ENCODE measurements around the gene MARVELD2. TPM values are rescaled to one million over a fixed set of nuclear protein-coding genes. Genes with fewer than 3 reads are reported as not detected.
"Not testable (repeated sequence)": the region's sequence is repeated elsewhere in the genome, so short reads cannot be mapped to it uniquely, and the experiment has no call there.

MARVELD2 gene
- total and polyA plus RNA-seq, 9 of the 15 experiments (the other 6 are each of a cell fraction or from before 2014, with no cell fraction given), result 0.03 to 0.29 (median 0.06) TPM; not detected in 3

DNA sequence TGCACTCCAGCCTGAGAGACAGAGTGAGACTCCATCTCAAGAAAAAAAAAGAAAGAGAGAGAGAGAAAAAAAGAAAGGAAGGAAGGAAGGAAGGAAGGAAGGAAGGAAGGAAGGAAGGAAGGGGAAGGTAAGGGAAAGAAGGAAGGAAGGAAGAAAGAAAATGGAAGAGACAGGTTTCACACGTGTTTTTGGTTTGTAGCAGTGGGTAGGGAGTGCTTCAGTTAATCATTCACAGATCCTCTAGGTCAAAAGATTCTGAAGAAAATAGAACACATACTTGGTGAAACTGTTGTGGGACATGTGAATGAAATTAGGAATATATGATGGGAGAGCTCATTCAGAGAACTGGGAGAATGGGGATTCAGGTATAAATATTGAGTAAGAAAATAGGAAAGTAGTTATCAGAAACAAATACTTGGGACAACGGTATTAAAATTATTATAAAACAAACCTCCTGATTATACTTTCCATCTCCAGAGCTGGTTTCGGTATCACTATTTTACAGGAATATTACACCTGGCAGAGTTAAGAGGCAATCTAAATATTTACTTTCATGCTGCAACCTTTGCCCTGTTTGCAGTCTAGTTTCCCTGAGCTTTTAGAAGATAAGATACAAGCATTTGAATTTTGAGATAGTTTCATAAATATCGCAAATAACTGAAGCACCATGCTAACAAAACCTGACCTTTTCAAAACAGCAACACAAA, 37.2 kb downstream of the MARVELD2 start:
- H3K79me2 ChIP-seq (ENCODE audit: control insufficient read depth, insufficient read depth, low read length), result no peaks in the 10 kb centered on the region
- 0 out of 5 replicates have a peak, but pooled peaks cover 0 to 5% of the 10 kb centered on the region in 2 experiments for H3K27me3 ChIP-seq (ENCODE audit: control insufficient read depth in 2 of 2, insufficient read depth in 2 of 2, low read length in 2 of 2)
- no peak overlapping the region for H3K4me2 ChIP-seq (ENCODE audit: insufficient read depth, low read length)
- POLR2A ChIA-PET, result interaction anchor here (1.8 kb wide), 1 partner anchor 9 kb away, joined by 4 read pairs; no protein-coding TSS in a partner anchor
- BruUV-seq (replicated peaks), result no TSS peak
- H2AFZ ChIP-seq (ENCODE audit: low read depth, low read length), result no peak overlapping the region
- TF ChIP-seq, protein P1, sequence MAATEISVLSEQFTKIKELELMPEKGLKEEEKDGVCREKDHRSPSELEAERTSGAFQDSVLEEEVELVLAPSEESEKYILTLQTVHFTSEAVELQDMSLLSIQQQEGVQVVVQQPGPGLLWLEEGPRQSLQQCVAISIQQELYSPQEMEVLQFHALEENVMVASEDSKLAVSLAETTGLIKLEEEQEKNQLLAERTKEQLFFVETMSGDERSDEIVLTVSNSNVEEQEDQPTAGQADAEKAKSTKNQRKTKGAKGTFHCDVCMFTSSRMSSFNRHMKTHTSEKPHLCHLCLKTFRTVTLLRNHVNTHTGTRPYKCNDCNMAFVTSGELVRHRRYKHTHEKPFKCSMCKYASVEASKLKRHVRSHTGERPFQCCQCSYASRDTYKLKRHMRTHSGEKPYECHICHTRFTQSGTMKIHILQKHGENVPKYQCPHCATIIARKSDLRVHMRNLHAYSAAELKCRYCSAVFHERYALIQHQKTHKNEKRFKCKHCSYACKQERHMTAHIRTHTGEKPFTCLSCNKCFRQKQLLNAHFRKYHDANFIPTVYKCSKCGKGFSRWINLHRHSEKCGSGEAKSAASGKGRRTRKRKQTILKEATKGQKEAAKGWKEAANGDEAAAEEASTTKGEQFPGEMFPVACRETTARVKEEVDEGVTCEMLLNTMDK (IDR thresholded peaks at IDR 0.05; ENCODE audit: borderline replicate concordance, insufficient read depth, low read depth, low read length, poor library complexity, severe bottlenecking), result no peak
- TF ChIP-seq L3MBTL2 (IDR thresholded peaks at IDR 0.05) (no peak), LCOR (CRISPR knock-in tag; IDR thresholded peaks at IDR 0.05) (no peak)
- no peaks in the 10 kb centered on the region for H3K4me1 ChIP-seq (replicated peaks in 1 of 2; ENCODE audit: control insufficient read depth in 2 of 2, insufficient read depth in 2 of 2, low read length in 2 of 2)
- intact Hi-C loops (cut with micrococcal nuclease), result no loop called here
- CTCF ChIA-PET (ENCODE audit: low intra/inter-chr PET ratio), result no interaction called here
- no peaks in the 10 kb centered on the region for H3K36me3 ChIP-seq (ENCODE audit: control insufficient read depth, insufficient read depth, low read length)
- 21% methylated on average over 4 of the region's 4 CpGs for WGBS (ENCODE audit: insufficient coverage, low coverage, missing lambda C conversion rate)
- no peak for FAIRE-seq
- H3K27ac ChIP-seq (ENCODE audit: extremely low read depth, low read depth, low read length), result no peak overlapping the region
- in situ Hi-C loops (cut with MboI), result no loop called here
- DNase-seq (ENCODE audit: extremely low read depth in 1 of 4, low spot score in 3 of 4), result no peak
- no peaks in the 10 kb centered on the region for H3K9me1 ChIP-seq (ENCODE audit: control insufficient read depth, insufficient read depth, low read length)
- no peak overlapping the region for H3K4me3 ChIP-seq
- H4K20me1 ChIP-seq (replicated peaks; ENCODE audit: control insufficient read depth, insufficient read depth, low read length), result no peaks in the 10 kb centered on the region
- no peaks in the 10 kb centered on the region for H3K9me3 ChIP-seq (replicated peaks; ENCODE audit: control insufficient read depth, insufficient read depth, low read depth, low read length)
- H3K9ac ChIP-seq (ENCODE audit: insufficient read depth in 1 of 2, low read depth in 2 of 2, low read length in 2 of 2), result no peak overlapping the region
- ATAC-seq, result no peak

DNA sequence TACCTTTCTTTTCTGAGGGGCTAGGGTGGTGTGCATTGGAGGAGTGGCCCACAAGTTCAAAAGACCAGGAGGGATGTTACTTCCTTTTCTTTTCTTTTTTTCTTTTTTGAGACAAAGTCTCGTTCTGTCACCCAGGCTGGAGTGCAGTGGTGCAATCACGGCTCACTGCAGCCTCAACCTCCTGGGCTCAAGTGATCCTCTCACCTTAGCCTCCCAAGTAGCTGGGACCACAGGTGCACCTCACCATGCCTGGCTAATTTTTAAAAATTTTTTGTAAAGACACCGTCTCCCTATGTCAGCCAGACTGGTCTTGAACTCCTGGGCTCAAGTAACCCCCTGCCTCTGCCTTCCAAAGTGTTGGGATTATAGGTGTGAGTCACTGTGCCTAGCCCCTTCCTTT, 38.6 kb downstream of the MARVELD2 start:
- ATAC-seq; H2AFZ ChIP-seq (ENCODE audit: low read depth, low read length); DNase-seq (ENCODE audit: extremely low read depth in 1 of 4, low spot score in 3 of 4); H3K9ac ChIP-seq (ENCODE audit: insufficient read depth in 1 of 2, low read depth in 2 of 2, low read length in 2 of 2); H3K36me3 ChIP-seq (ENCODE audit: control insufficient read depth, insufficient read depth, low read length); H3K79me2 ChIP-seq (ENCODE audit: control insufficient read depth, insufficient read depth, low read length); H3K4me1 ChIP-seq (replicated peaks in 1 of 2; ENCODE audit: control insufficient read depth in 2 of 2, insufficient read depth in 2 of 2, low read length in 2 of 2); H3K9me3 ChIP-seq (replicated peaks; ENCODE audit: control insufficient read depth, insufficient read depth, low read depth, low read length); BruUV-seq (replicated peaks); H3K4me3 ChIP-seq; intact Hi-C loops (cut with micrococcal nuclease); H3K27me3 ChIP-seq (ENCODE audit: control insufficient read depth in 2 of 2, insufficient read depth in 2 of 2, low read length in 2 of 2); CTCF ChIA-PET (ENCODE audit: low intra/inter-chr PET ratio); H4K20me1 ChIP-seq (replicated peaks; ENCODE audit: control insufficient read depth, insufficient read depth, low read length); H3K4me2 ChIP-seq (ENCODE audit: insufficient read depth, low read length); H3K27ac ChIP-seq (ENCODE audit: extremely low read depth, low read depth, low read length); in situ Hi-C loops (cut with MboI); FAIRE-seq; H3K9me1 ChIP-seq (ENCODE audit: control insufficient read depth, insufficient read depth, low read length): not testable (repeated sequence)
- POLR2A ChIA-PET, result interaction anchor here (1.8 kb wide), 1 partner anchor 8 kb away, joined by 4 read pairs; no protein-coding TSS in a partner anchor
- 7% methylated on average over 3 of the region's 3 CpGs for WGBS (ENCODE audit: insufficient coverage, low coverage, missing lambda C conversion rate)

All from K562 (cell line).